Rectal smooth muscle tissue (tissue), 1 donor: Measurements from ENCODE around the gene SND1.

Source experiments
- H3K27ac ChIP-seq: one replicate; pipeline ENCODE4 v1.7.0; 2013; ENCODE audit warnings: low read depth, low read length, inconsistent platforms
- H3K27me3 ChIP-seq: one replicate; pipeline ENCODE4 v1.7.0; 2013; ENCODE audit warnings: low read length; ENCODE audit not compliant: control insufficient read depth, insufficient read depth
- H3K36me3 ChIP-seq: one replicate; pipeline ENCODE4 v1.7.0; 2013; ENCODE audit warnings: low read length; ENCODE audit not compliant: control insufficient read depth, insufficient read depth
- H3K4me1 ChIP-seq: one replicate; pipeline ENCODE4 v1.7.0; 2013; ENCODE audit warnings: low read length; ENCODE audit not compliant: control insufficient read depth, insufficient read depth
- H3K4me3 ChIP-seq: one replicate; pipeline ENCODE4 v1.7.0; 2013; ENCODE audit warnings: low read length
- H3K9ac ChIP-seq: one replicate; pipeline ENCODE4 v1.7.0; 2013; ENCODE audit warnings: low read length

Gene SND1

DNA sequence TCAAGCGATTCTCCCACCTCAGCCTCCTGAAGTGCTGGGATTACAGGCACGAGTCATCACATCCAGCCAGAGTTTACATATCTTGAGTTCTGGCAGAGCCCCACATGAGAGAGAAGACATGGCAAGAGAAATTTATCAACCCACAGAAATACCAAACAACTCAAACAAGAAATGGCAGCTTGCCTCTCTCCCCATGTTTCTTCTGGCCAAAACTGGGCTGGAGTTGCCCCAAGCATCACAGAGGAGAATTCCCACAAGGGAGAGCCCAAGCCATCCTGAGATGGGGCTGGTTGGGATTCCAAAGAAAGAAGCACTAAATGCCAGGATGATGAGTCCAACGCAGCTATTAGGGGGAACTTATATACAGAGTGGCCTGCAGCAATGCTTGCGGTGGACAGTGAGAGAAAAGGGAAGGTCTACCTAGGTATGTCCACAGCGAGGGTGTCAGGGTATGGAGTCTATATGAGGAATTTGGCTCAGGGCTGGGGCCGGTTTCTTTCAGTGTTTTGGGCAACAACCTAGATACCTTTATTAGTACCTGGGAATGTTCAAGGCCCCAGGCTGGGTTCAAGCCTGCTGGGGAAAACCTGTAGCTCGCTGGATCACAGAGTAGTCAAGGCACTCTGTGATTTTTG lies 19.6 kb upstream of the SND1 start:
- no peaks in the 10 kb centered on the region for H3K4me1 ChIP-seq
- no peaks in the 10 kb centered on the region for H3K27me3 ChIP-seq
- H3K27ac ChIP-seq, result no peak overlapping the region
- no peak overlapping the region for H3K4me3 ChIP-seq
- H3K9ac ChIP-seq, result no peak overlapping the region
- no peaks in the 10 kb centered on the region for H3K36me3 ChIP-seq

DNA sequence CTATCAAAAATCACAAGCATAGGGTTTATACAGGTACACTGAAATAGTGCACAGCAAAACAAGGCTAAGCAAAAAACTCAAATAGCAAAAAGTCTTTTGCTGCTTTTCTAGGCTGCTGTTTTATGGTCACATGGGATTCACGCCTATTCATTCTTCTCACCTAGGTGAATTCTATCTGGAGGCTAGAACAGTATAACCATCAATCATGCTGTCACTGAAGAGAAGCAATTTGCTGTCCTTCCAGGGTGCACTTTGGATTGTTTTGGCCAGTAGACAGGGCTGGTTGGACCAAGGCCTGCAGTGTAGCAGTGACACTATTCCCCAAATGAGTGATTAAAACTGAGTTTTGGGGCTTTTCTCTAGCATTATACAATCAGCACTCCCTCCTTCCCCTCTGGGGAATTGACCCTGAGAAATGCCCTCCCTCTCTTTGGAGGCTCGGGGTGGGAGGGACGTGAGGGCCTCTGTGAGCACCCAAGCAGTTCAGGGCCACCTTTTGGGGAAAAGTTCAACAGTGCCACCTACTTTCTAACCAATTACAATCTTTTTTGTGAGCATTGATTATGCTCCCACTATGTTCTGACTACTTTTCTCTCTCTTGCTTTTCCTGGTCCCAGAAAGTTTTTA lies 16.2 kb upstream of the SND1 start:
- no peak overlapping the region for H3K9ac ChIP-seq
- no peaks in the 10 kb centered on the region for H3K4me1 ChIP-seq
- H3K27me3 ChIP-seq, result no peaks in the 10 kb centered on the region
- H3K27ac ChIP-seq, result no peak overlapping the region
- H3K36me3 ChIP-seq, result no peaks in the 10 kb centered on the region
- H3K4me3 ChIP-seq, result no peak overlapping the region

DNA sequence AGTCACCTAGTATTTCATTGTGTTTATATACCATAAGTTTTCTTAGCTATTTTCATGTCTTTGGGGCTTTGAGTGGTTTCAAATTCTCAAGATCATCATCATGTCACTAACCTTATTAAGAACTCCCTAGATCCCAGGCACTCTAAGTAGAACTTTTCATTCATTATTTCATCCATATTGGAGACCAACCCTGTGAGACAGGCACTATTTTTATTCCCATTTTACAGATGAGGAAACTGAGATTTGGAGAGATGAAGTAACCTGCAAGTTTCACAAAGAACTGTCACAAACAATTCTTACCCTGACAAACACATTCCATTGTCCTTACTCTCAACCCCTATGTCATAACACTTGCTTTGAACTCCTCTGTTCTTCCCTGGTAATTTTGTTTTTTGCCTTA lies 13.8 kb upstream of the SND1 start:
- H3K4me3 ChIP-seq, result no peak overlapping the region
- no peaks in the 10 kb centered on the region for H3K36me3 ChIP-seq
- no peak overlapping the region for H3K27ac ChIP-seq
- H3K9ac ChIP-seq, result no peak overlapping the region
- H3K27me3 ChIP-seq, result no peaks in the 10 kb centered on the region
- no peaks in the 10 kb centered on the region for H3K4me1 ChIP-seq

DNA sequence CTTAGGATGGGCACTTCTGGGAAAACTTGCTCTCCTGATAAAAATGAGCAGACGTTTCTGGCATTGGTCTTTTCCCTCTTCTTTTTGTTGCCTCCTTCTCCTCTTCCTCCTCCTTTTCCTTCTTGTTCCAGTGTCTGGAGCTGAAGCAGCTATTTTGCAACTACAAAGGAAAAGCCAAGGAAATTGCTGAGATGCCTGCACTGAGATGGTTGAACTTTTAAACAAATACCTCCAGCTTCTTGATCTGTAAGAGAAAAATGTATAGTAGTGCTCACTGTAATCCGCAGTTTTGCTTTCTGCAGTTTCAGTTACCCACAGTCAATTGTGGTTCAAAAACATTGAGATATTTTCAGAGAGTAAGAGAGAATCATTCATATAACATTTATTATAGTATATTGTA lies 7.5 kb upstream of the SND1 start:
- H3K9ac ChIP-seq, result no peak overlapping the region
- no peaks in the 10 kb centered on the region for H3K36me3 ChIP-seq
- H3K4me1 ChIP-seq, result no peaks in the 10 kb centered on the region
- H3K27ac ChIP-seq, result no peak overlapping the region
- no peaks in the 10 kb centered on the region for H3K27me3 ChIP-seq
- H3K4me3 ChIP-seq, result no peak overlapping the region

DNA sequence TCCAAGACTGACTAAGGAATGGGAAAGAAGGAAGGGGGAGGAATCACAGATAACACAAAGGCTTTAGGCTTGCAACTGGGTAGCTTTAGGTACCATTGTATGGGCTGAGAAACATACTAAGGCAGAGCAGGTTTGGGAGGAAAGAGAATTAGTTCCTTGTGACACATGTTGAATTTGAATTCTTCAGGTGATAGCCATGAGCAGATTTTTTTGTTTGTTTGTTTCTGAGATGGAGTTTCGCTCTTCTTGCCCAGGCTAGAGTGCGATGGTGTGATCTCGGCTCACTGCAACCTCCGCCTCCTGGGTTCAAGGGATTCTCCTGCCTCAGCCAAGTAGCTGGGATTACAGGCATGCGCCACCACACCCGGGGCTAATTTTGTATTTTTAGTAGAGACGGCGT lies 4.4 kb upstream of the SND1 start:
- no peak overlapping the region for H3K4me3 ChIP-seq
- H3K4me1 ChIP-seq, result peaks cover 3% of the 10 kb centered on the region
- H3K36me3 ChIP-seq, result no peaks in the 10 kb centered on the region
- H3K27me3 ChIP-seq, result no peaks in the 10 kb centered on the region
- no peak overlapping the region for H3K9ac ChIP-seq
- no peak overlapping the region for H3K27ac ChIP-seq

DNA sequence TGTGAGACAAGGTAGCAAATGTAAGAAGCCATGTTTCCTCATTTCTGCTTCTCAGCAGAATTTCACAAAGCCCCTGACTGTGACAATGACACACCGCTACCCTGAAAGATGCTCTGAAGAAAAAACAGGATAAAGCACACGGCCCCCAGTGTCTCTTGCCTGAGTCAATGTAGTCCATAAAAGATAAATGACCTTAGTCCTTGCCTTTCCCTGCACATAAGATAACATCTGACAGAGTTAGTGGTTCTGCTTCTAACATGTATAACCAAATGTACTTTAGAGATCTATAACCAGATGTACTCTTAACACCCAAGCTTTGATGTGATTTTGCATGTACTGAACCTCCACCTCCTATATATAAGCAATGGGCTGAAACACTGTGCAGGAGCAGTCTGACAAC lies 3.0 kb upstream of the SND1 start:
- no peaks in the 10 kb centered on the region for H3K36me3 ChIP-seq
- no peak overlapping the region for H3K9ac ChIP-seq
- H3K4me1 ChIP-seq, result peaks cover 9% of the 10 kb centered on the region
- H3K27me3 ChIP-seq, result no peaks in the 10 kb centered on the region
- no peak overlapping the region for H3K27ac ChIP-seq
- H3K4me3 ChIP-seq, result no peak overlapping the region

DNA sequence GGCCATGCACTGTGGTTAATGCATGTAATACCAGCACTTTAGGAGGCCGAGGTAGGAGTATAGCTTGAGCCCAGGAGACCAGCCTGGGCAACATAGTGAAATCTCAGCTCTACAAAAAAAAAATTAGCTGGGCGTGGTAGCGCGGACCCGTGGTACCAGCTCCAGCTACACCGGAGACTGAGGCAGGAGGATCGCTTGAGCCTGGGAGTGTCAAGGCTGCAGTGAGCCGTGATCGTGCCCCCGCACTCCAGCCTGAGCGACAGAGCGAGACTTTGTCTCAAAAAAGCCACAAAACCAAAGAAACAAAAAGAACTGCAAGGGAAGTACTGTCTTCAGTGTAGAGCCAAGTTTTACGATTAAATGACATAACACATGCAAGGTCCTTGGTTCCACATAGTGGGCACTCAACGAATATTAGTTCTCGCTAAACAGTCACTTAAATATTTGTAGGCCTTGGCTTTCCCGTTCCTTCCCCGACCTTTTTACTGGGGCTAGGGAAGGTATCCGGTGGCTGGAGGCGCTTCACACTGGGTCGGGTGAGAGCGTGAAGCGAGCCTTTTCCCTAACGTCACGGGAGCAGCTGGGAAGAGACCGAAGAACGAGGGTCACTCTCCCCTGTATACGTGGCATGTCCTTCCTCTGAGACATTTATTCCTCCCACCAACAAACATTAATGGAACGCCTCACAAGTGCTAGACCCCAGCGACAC lies 993 bp upstream of the SND1 start:
- Histone ChIP-seq H3K9ac (peak overlapping the region; percentile 88), H3K4me3 (peak overlapping the region; percentile 98), H3K36me3 (no peaks in the 10 kb centered on the region), H3K27me3 (no peaks in the 10 kb centered on the region), H3K4me1 (peaks cover 13% of the 10 kb centered on the region), H3K27ac (peak overlapping the region; percentile 94)

DNA sequence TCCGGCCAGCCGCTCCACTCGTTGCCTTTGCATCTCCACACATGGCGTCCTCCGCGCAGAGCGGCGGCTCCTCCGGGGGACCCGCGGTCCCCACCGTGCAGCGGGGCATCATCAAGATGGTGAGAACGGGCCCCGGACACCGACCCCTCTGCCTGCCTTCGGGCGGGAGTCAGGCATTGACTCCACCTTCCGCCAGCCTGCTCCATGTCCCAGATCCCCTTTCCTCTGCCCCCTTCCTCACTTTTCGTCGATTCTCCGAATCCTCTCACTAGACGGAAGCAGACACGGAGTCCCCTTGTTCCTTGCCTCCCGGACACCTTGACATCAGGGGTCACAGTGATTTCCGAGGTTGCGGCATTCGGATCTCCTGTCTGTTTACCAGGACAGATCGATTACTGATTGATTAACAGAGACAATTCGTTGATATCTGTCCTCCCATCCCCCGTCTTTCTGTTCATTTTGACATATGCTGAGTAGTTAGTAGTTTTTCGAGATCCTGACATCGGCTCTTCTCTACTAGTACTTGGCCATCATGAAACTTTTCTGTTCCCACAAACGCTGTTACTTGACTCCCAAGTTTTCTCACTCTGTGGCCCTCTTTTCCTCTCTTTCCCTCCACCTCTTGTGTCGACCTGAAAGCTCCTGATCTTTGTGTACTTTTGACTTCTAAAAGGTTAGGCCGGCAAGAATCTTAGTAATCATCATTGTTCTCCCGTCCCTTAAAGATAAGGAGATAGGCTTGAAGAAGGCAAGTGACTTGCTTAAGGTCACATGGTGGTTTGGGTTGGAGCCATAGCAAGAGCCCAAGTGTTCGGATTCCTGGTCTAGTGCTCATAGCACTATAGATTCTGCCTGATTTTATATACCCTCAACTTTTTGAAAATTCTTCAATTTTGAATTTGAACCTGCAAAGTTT lies 597 bp downstream of the SND1 start:
- H3K9ac ChIP-seq, result peak overlapping the region; percentile 50
- H3K4me3 ChIP-seq, result peak overlapping the region; percentile 98
- no peaks in the 10 kb centered on the region for H3K36me3 ChIP-seq
- no peaks in the 10 kb centered on the region for H3K27me3 ChIP-seq
- H3K27ac ChIP-seq, result peak overlapping the region; percentile 94
- peaks cover 13% of the 10 kb centered on the region for H3K4me1 ChIP-seq

DNA sequence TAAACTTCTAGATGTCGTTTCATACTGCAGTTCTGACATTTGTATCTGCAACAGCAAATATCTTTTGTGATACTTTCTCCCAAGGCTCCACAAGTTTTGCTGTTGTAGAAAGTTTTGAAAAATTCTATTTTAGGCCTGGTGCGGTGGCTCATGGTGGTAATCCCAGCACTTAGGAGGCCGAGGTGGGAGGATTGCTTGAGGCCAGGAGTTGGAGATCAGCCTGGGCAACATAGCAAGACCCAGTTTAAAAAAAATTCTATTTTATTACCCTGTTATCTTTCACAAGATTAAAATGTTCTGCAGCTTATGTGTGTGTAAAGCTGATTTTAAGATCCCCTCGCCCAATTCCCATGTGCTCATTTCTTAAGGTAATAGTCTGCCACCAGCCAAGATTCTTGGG lies 1.4 kb downstream of the SND1 start:
- Histone ChIP-seq H3K27me3 (no peaks in the 10 kb centered on the region), H3K9ac (no peak overlapping the region), H3K36me3 (no peaks in the 10 kb centered on the region), H3K4me1 (peaks cover 13% of the 10 kb centered on the region), H3K27ac (no peak overlapping the region), H3K4me3 (no peak overlapping the region)

DNA sequence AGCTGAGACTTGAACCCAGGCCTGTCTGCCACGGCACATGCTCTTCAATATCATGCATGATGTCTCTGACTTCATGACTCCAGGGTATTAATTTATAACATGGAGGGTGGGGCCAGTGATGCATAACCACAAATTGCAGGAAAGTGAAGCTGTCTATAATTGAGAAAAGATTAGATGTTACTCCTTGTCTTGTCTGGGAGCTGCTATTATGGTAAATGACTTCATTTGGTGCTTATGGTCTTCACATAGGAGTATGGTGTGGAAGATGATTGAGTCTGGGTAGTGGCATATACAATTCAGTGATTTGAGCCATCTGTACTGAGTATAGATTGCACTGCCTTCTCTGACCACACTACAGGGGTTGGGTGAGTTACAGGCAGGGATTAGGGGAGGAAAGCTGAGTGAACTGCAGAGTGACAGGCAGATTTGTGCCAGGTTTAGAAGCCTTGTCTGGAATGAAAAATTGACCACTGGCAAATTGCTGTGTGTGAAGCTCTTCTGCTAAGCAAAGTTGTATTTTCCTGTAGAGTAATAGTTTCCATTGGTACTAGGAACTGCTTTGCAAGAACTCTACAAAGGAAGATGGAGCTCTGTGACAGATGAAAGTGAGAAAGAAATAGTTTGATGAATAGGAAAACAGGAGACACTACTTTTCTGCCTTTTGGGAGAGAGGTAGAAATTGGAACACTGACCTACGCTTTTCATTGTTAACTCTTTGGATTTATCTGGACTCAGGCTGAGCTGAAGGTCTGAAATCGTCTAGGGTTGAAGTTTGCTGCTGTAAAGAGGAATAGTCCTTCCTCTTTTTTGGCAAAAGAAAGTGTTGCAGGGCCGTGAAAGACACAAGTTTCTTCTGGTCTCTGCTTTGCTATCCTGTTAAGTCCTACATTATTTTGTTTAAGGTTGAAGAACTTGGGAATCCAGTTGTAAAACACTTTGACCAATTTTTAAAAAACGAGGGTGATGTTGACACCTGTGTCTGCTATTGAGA lies 2.7 kb downstream of the SND1 start:
- H3K9ac ChIP-seq, result no peak overlapping the region

DNA sequence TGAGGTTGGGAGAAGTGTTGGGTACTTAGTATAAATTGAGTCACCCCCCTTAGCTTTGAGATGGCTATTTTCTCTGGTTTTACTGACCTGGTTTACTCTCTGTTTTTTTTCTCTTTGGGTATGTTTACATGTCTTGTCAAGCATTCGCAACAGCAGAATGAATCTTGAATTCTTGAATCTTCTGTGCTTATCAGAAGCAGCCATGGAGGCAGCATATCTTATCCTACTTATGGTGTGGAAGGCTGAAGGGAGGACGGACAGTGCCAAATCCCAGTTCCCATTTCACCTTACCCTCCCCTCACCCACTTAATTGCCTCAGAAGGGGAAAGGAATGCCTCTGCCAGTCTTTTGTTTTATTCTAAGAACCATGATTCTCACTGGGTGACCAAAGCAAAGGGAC lies 3.7 kb downstream of the SND1 start:
- peaks cover 13% of the 10 kb centered on the region for H3K4me1 ChIP-seq

More for the DNA sequence above, 2.7 kb downstream of the SND1 start:
- no peak overlapping the region for H3K27ac ChIP-seq
- no peaks in the 10 kb centered on the region for H3K27me3 ChIP-seq
- H3K36me3 ChIP-seq, result no peaks in the 10 kb centered on the region
- no peak overlapping the region for H3K4me3 ChIP-seq
- peaks cover 13% of the 10 kb centered on the region for H3K4me1 ChIP-seq

More for the DNA sequence above, 3.7 kb downstream of the SND1 start:
- Histone ChIP-seq H3K4me3 (no peak overlapping the region), H3K27me3 (no peaks in the 10 kb centered on the region), H3K27ac (no peak overlapping the region), H3K36me3 (no peaks in the 10 kb centered on the region), H3K9ac (no peak overlapping the region)
